Smooth muscle cell (in vitro differentiated cells): Measurements from ENCODE around the gene NDUFAF7. TPM values are rescaled to one million over a fixed set of nuclear protein-coding genes. Genes with fewer than 3 reads are reported as not detected.
"Not testable (repeated sequence)": the region's sequence is repeated elsewhere in the genome, so short reads cannot be mapped to it uniquely, and the experiment has no call there.

ENCODE experiments used
- DNase-seq: peaks from one replicate; lab custom pipeline; 2025; ENCODE audit not compliant: unreplicated experiment; lab: John Stamatoyannopoulos, UW
- H2AFZ ChIP-seq: fragments of 200-600 bp; sonication (generic); 2 replicates; pipeline ENCODE4 v1.6.0; 2016; ENCODE audit warnings: antibody characterized with exemption, low read depth, mild to moderate bottlenecking
- H3F3A ChIP-seq: fragments of 200-600 bp; sonication (generic); 2 replicates; pipeline ENCODE4 v1.6.0; 2017; ENCODE audit warnings: antibody characterized with exemption, low read depth
- H3K27ac ChIP-seq: fragments of 200-600 bp; sonication (generic); 2 replicates; pipeline ENCODE4 v1.5.1; 2016; ENCODE audit warnings: low read depth, mild to moderate bottlenecking
- H3K27me3 ChIP-seq: fragments of 200-600 bp; sonication (generic); 2 replicates; pipeline ENCODE4 v1.6.1; 2016; ENCODE audit warnings: low read depth, mild to moderate bottlenecking
- H3K36me3 ChIP-seq: fragments of 200-600 bp; sonication (generic); 2 replicates; pipeline ENCODE4 v1.5.1; 2016; ENCODE audit warnings: low read depth
- H3K4me1 ChIP-seq: fragments of 200-600 bp; sonication (generic); 2 replicates; pipeline ENCODE4 v1.5.1; 2016; ENCODE audit warnings: low read depth
- H3K4me2 ChIP-seq: fragments of 200-600 bp; sonication (generic); 2 replicates; pipeline ENCODE4 v1.6.0; 2016; ENCODE audit warnings: mild to moderate bottlenecking
- H3K4me3 ChIP-seq: fragments of 200-600 bp; sonication (generic); 2 replicates; pipeline ENCODE4 v1.5.1; 2016; ENCODE audit warnings: mild to moderate bottlenecking
- H3K79me2 ChIP-seq: fragments of 200-600 bp; sonication (generic); 2 replicates; pipeline ENCODE4 v1.6.0; 2016; ENCODE audit warnings: low read depth, mild to moderate bottlenecking
- H3K9ac ChIP-seq: fragments of 200-600 bp; sonication (generic); 2 replicates; pipeline ENCODE4 v1.6.0; 2016; ENCODE audit warnings: low read depth
- H3K9me3 ChIP-seq: fragments of 200-600 bp; sonication (generic); replicated peaks from 2 replicates; pipeline ENCODE4 v1.5.1; 2016; ENCODE audit warnings: low read depth
- H4K20me1 ChIP-seq: fragments of 200-600 bp; sonication (generic); 2 replicates; pipeline ENCODE4 v1.6.0; 2016; ENCODE audit warnings: low read depth
- WGBS: methylation state at CpG from one replicate; pipeline ENCODE4 v1.1.7; 2016; ENCODE audit warnings: low lambda C conversion rate; 5-methylcytosine and 5-hydroxymethylcytosine counted together
- polyA plus RNA-seq: library from polyadenylated mRNA; unstranded; fragments of >200 nt; fragmentation: Nextera tagmentation; extraction: Ambion mirVana; gene quantifications from 2 replicates; pipeline ENCODE4 v1.2.1, GENCODE V29; 2016
- total RNA-seq: library from RNA; depleted of rRNA; stranded (reverse); fragments of >200 nt; gene quantifications from 2 replicates; pipeline ENCODE4 v1.2.3, GENCODE V29; 2014
- TF ChIP-seq, protein P1 (sequence below): fragments of 200-600 bp; sonication (generic); IDR thresholded peaks from 2 replicates; pipeline ENCODE4 v1.5.1; 2017; ENCODE audit warnings: borderline replicate concordance, mild to moderate bottlenecking, antibody characterized with exemption; ENCODE audit not compliant: insufficient read depth, poor library complexity, severe bottlenecking

NDUFAF7 gene
- total and polyA plus RNA-seq, 2 experiments from 2014 or later, result 13.4 to 46.9 TPM

- H3K27me3 ChIP-seq, result no peaks in the 10 kb centered on the region
- H2AFZ ChIP-seq, result no peak overlapping the region
- TF ChIP-seq, protein P1, sequence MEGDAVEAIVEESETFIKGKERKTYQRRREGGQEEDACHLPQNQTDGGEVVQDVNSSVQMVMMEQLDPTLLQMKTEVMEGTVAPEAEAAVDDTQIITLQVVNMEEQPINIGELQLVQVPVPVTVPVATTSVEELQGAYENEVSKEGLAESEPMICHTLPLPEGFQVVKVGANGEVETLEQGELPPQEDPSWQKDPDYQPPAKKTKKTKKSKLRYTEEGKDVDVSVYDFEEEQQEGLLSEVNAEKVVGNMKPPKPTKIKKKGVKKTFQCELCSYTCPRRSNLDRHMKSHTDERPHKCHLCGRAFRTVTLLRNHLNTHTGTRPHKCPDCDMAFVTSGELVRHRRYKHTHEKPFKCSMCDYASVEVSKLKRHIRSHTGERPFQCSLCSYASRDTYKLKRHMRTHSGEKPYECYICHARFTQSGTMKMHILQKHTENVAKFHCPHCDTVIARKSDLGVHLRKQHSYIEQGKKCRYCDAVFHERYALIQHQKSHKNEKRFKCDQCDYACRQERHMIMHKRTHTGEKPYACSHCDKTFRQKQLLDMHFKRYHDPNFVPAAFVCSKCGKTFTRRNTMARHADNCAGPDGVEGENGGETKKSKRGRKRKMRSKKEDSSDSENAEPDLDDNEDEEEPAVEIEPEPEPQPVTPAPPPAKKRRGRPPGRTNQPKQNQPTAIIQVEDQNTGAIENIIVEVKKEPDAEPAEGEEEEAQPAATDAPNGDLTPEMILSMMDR, result no peak
- peaks cover 6% of the 10 kb centered on the region for H4K20me1 ChIP-seq
- H3K4me3 ChIP-seq, result no peak overlapping the region
- H3K4me1 ChIP-seq, result peaks cover 8% of the 10 kb centered on the region
- no peak for DNase-seq
- peaks cover 43% of the 10 kb centered on the region for H3K79me2 ChIP-seq
- whole genome bisulfite sequencing, result 72% methylated on average over 5 of the region's 5 CpGs
- no peak overlapping the region for H3K4me2 ChIP-seq
- no peak overlapping the region for H3K9ac ChIP-seq
- H3F3A ChIP-seq, result no peaks in the 10 kb centered on the region
- H3K36me3 ChIP-seq, result peaks cover 17% of the 10 kb centered on the region
- no peak overlapping the region for H3K27ac ChIP-seq
- H3K9me3 ChIP-seq, result peaks cover 3% of the 10 kb centered on the region
Observed at GRCh38 chr2:37205689-37206341, 25.6 kb upstream of the NDUFAF7 start.

- H3K9ac ChIP-seq, result not testable (repeated sequence)
- 96% methylated on average over 2 of the region's 2 CpGs for WGBS
Observed at GRCh38 chr2:37206760-37207159, 24.7 kb upstream of the NDUFAF7 start.

DNA sequence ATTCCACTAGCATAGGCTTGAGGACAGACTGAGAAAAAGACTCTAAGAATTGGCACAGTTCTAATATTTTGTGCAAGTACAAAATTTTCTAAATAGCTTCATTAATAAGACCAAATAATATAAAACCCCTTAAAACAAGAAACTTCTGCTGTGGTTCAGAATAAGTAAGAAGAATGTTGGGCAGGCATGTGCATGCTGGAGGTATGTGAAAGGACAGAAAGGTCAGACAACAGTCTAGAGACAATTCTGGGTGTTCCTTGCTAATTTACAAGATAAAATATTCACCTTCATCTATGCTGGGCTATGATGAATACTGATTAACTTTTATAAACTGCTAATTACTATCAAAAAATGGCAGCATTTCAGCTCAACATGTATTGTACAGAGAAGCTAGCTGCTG lies 20.2 kb upstream of the NDUFAF7 start:
- H3K4me1 ChIP-seq, result no peaks in the 10 kb centered on the region
- peaks cover 6% of the 10 kb centered on the region for H4K20me1 ChIP-seq
- peak overlapping the region; percentile 44 for H3K27ac ChIP-seq
- no peaks in the 10 kb centered on the region for H3F3A ChIP-seq
- no peak for DNase-seq
- H3K79me2 ChIP-seq, result peaks cover 22% of the 10 kb centered on the region
- H3K27me3 ChIP-seq, result no peaks in the 10 kb centered on the region
- H3K9me3 ChIP-seq, result peaks cover 3% of the 10 kb centered on the region
- TF ChIP-seq, protein P1, result no peak
- H3K9ac ChIP-seq, result no peak overlapping the region
- H3K4me3 ChIP-seq, result no peak overlapping the region
- H2AFZ ChIP-seq, result no peak overlapping the region
- peaks cover 26% of the 10 kb centered on the region for H3K36me3 ChIP-seq
- no peak overlapping the region for H3K4me2 ChIP-seq

More at GRCh38 chr2:37206760-37207159, 24.7 kb upstream of the NDUFAF7 start:
- H4K20me1 ChIP-seq, H3K4me2 ChIP-seq, H3F3A ChIP-seq, H3K27me3 ChIP-seq, DNase-seq, H3K9me3 ChIP-seq, H3K4me1 ChIP-seq, H3K4me3 ChIP-seq, H3K27ac ChIP-seq, H2AFZ ChIP-seq: not testable (repeated sequence)
- Histone ChIP-seq H3K36me3 (peaks cover 20% of the 10 kb centered on the region), H3K79me2 (peaks cover 43% of the 10 kb centered on the region)

GRCh38 chr2:37211939-37212338 lies 19.5 kb upstream of the NDUFAF7 start:
- Histone ChIP-seq H2AFZ (no peak overlapping the region), H3K9ac (no peak overlapping the region), H3K9me3 (peaks cover 3% of the 10 kb centered on the region), H3K27me3 (no peaks in the 10 kb centered on the region), H4K20me1 (peaks cover 6% of the 10 kb centered on the region), H3K4me1 (no peaks in the 10 kb centered on the region), H3K4me2 (no peak overlapping the region), H3K79me2 (peaks cover 15% of the 10 kb centered on the region), H3K4me3 (no peak overlapping the region), H3K27ac (peak overlapping the region; percentile 44), H3F3A (no peaks in the 10 kb centered on the region), H3K36me3 (peaks cover 23% of the 10 kb centered on the region)
- DNase-seq, result no peak
- 88% methylated on average over 3 of the region's 3 CpGs for WGBS
- TF ChIP-seq, protein P1, result no peak
